ENCODE data around the gene RRP1. TPM values are rescaled to one million over a fixed set of nuclear protein-coding genes. Genes with fewer than 3 reads are reported as not detected.

The RRP1 gene
- total RNA-seq, 2 experiments from 2014 or later: 50.3 to 55.0 TPM

DNA sequence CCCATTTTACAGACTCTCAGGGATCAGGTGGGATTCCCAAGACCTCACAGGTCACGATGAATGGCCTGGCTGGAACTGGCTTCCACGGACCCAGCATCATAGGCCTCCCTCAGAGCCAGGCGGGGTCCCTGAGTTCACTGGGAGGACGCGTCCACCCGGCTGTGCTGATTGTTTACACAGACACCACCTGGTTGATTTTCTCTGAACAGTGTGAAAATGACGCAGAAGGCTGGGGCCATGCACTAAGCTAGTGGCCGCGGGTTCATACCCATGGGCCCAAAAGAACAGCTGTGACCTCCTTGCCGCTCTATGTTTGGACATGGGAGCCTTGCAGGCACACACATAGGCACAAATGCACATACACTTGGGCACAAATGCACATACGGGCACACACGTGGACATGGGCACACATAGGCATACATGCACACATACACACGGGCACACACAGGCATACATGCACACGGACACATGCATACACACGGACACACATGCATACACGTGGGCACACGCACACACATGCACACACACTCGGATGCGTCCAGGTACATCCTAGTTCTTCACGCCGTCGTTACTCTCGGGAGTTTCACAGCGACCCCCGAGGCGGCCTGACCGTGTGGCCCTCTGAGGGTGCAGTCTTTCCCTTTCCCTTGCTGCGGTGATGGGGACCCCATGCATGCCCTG lies 36.5 kb upstream of the RRP1 start:
- H3K79me2 ChIP-seq (ENCODE audit: insufficient read depth, low read depth, low read length): no peaks in the 10 kb centered on the region

GRCh38 chr21:43753439-43753799 lies 36.0 kb upstream of the RRP1 start:
- Histone ChIP-seq H3K4me1 (ENCODE audit: insufficient read depth, low read length, poor library complexity, severe bottlenecking) (no peaks in the 10 kb centered on the region), H3K4me3 (ENCODE audit: low read depth, low read length, poor library complexity, severe bottlenecking) (no peak overlapping the region), H3K79me2 (ENCODE audit: insufficient read depth, low read depth, low read length) (no peaks in the 10 kb centered on the region), H3K9me2 (ENCODE audit: insufficient read depth, low read length) (no peaks in the 10 kb centered on the region), H3K36me3 (ENCODE audit: insufficient read depth, low read length) (peaks cover 34% of the 10 kb centered on the region), H3K4me2 (ENCODE audit: low read length) (no peak overlapping the region), H3K27ac (ENCODE audit: low read depth, low read length, poor library complexity, severe bottlenecking) (no peak overlapping the region), H2AFZ (ENCODE audit: low read length) (no peak overlapping the region), H3K9me3 (ENCODE audit: low read length) (no peaks in the 10 kb centered on the region), H4K20me1 (ENCODE audit: insufficient read depth, low read length) (no peaks in the 10 kb centered on the region)
- ChIA-PET POLR2A (no interaction called here), CTCF (ENCODE audit: unreplicated experiment) (no interaction called here)
- no peak for DNase-seq (ENCODE audit: low spot score)
- no peak for TF ChIP-seq EZH2phosphoT487 (IDR thresholded peaks at IDR 0.05; ENCODE audit: borderline replicate concordance, low read depth, low read length)
- no peak for TF ChIP-seq CTCF (conservative IDR thresholded peaks at IDR 0.05; ENCODE audit: low read length)
- BruUV-seq (replicated peaks): no TSS peak
- intact Hi-C loops (cut with micrococcal nuclease; ENCODE audit: unreplicated experiment): no loop called here

More for the DNA sequence above, 36.5 kb upstream of the RRP1 start:
- intact Hi-C loops (cut with micrococcal nuclease; ENCODE audit: unreplicated experiment): no loop called here
- DNase-seq (ENCODE audit: low spot score): no peak
- Histone ChIP-seq H3K36me3 (ENCODE audit: insufficient read depth, low read length) (peaks cover 34% of the 10 kb centered on the region), H3K4me1 (ENCODE audit: insufficient read depth, low read length, poor library complexity, severe bottlenecking) (no peaks in the 10 kb centered on the region), H3K9me2 (ENCODE audit: insufficient read depth, low read length) (no peaks in the 10 kb centered on the region), H2AFZ (ENCODE audit: low read length) (no peak overlapping the region), H3K4me3 (ENCODE audit: low read depth, low read length, poor library complexity, severe bottlenecking) (no peak overlapping the region), H3K4me2 (ENCODE audit: low read length) (no peak overlapping the region), H3K9me3 (ENCODE audit: low read length) (no peaks in the 10 kb centered on the region), H4K20me1 (ENCODE audit: insufficient read depth, low read length) (no peaks in the 10 kb centered on the region), H3K27ac (ENCODE audit: low read depth, low read length, poor library complexity, severe bottlenecking) (no peak overlapping the region)
- TF ChIP-seq CTCF (conservative IDR thresholded peaks at IDR 0.05; ENCODE audit: low read length): no peak
- no peak for TF ChIP-seq EZH2phosphoT487 (IDR thresholded peaks at IDR 0.05; ENCODE audit: borderline replicate concordance, low read depth, low read length)
- CTCF ChIA-PET (ENCODE audit: unreplicated experiment): no interaction called here
- BruUV-seq (replicated peaks): no TSS peak
- POLR2A ChIA-PET: no interaction called here

DNA sequence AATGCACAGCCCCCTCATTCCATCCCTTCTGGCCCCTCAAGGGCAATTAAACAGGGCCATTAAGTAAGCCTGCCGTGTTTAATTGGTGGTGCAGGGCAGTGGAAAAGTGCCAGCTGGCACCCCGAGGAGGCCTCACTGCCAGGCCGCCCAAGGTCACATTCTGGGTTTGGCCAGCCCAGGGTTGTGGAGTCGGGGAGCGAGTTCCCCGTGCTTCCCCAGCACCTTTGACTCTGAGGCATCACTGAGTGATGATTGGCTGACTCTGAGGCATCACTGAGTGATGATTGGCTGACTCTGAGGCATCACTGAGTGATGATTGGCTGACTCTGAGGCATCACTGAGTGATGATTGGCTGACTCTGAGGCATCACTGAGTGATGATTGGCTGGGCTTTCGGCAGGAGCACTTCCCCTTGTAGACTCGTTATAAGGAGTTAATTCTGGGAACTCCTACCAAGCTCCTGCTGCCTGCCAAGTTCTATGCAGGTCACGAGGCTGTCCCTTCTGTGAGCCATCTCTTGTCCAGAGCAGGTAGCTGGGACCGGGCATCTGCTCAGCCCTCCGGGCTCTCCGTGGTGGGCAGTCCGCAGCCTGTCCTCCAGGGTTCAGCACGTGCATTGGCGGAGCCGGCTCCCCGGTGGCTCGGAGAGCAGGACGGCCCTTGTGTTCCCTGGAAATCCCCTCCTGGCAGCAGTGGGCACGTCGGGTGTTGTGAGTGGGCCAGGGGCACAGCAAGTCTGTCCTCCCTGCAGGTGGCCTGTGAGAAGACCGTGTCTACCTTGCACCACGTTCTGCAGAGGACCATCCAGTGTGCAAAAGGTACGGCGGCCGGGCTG lies 34.2 kb upstream of the RRP1 start:
- no peak overlapping the region for H3K27ac ChIP-seq (ENCODE audit: low read depth, low read length, poor library complexity, severe bottlenecking)
- POLR2A ChIA-PET: no interaction called here
- intact Hi-C loops (cut with micrococcal nuclease; ENCODE audit: unreplicated experiment): no loop called here
- peaks cover 34% of the 10 kb centered on the region for H3K36me3 ChIP-seq (ENCODE audit: insufficient read depth, low read length)
- H3K4me1 ChIP-seq (ENCODE audit: insufficient read depth, low read length, poor library complexity, severe bottlenecking): no peaks in the 10 kb centered on the region
- no peak overlapping the region for H3K4me2 ChIP-seq (ENCODE audit: low read length)
- no TSS peak for BruUV-seq (replicated peaks)
- CTCF ChIA-PET (ENCODE audit: unreplicated experiment): no interaction called here
- TF ChIP-seq CTCF (conservative IDR thresholded peaks at IDR 0.05; ENCODE audit: low read length): no peak
- TF ChIP-seq EZH2phosphoT487 (IDR thresholded peaks at IDR 0.05; ENCODE audit: borderline replicate concordance, low read depth, low read length): no peak
- H3K9me3 ChIP-seq (ENCODE audit: low read length): no peaks in the 10 kb centered on the region
- no peak overlapping the region for H2AFZ ChIP-seq (ENCODE audit: low read length)
- DNase-seq (ENCODE audit: low spot score): no peak
- no peaks in the 10 kb centered on the region for H4K20me1 ChIP-seq (ENCODE audit: insufficient read depth, low read length)
- no peaks in the 10 kb centered on the region for H3K9me2 ChIP-seq (ENCODE audit: insufficient read depth, low read length)
- no peaks in the 10 kb centered on the region for H3K79me2 ChIP-seq (ENCODE audit: insufficient read depth, low read depth, low read length)
- H3K4me3 ChIP-seq (ENCODE audit: low read depth, low read length, poor library complexity, severe bottlenecking): no peak overlapping the region

Measured in OCI-LY7 (cell line).